ENCODE data around the gene KCNQ2.

KCNQ2 gene

DNA sequence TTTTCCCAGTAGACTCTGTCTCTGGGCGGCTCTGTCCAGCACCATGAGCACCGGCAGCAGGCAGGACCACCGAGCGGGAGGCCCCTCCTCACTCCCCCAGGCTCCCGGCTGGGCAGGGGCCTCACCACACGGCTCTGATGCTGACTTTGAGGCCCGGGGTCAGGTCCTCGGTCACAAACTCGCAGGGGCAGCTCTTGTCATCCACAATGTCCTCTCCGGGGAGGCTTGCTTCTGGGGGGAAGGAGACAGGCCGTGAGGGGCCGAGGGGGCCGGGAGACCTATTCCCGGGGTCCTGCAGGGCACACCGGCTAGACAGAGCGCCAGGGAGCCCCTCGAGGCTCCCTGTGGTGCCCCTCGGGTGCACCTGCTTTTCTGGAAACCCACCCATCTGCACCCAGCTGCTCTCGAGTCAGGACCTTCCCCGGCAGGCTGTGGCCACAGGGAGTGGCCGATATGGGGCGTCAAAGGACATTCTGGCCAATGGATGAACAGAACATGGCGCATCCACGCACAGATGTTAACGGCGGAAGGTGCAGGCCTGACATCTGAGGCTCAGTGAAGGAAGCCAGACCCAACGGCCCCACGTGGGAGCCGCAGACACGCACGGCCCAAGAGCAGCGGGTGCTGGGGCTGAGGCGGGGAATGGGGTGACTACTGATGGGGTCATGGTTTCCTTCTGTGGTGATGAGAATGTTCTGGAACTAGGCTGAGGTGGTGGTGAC lies 58.3 kb downstream of the KCNQ2 start:
- DNase-seq, result no peak

DNA sequence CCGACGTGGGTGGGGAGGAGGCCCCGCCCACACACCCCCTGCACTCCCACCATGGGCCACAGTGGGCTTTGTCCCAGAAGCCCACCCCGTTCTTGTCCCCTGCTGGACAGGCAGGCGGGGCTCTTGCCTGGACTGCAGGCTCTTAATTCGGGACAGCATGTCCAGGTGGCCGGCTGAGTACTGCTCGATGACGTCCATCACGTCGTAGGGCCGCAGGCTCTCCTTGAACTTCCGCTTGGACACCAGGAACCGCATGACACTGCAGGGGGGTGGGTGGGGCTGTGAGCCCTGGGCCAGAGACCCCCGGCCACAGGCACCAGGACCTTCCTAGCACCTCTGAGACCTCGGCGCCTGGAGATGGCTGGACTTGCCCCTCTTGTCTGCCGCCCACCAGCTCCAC lies 59.1 kb downstream of the KCNQ2 start:
- DNase-seq, result no peak

- DNase-seq, result no peak
Measured at GRCh38 chr20:63412889-63413288, 59.6 kb downstream of the KCNQ2 start.

DNA sequence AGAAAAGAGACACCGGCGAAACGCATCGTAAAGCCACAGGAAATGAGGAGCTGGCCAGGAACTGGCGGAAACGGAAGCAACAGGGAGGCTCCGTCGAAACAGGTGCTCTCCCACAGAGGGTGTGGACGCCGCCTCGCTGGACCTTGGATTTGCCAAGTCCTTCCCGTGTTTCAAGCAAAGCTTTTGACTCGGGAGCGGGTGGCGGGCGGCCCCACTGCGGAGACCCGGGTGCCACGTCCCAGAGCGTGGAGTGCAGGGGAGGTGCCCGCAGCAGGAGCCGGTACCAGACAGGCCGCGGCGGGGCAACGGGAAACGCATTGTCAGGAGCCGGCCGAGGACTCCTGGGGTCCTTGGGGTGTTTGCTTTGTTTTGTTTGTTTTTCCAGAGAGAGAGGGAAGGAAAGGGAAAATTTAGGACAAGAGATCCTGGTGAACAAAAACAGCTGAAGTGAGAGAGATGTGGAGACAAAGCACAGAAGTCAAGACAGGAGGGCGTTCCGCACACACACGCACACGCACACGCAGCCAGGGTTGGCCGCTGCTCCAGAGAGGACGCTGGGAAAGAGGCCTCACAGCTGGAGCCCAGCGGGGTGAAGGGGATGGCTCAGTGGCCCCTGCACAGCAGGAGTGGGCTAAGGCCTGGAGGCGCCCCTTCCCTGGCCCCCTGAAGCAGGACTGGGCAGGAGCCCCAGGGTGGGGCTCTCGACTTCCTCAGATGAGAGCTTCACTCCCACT lies 60.4 kb downstream of the KCNQ2 start:
- DNase-seq, result no peak

- no peak for DNase-seq
Measured at GRCh38 chr20:63411151-63411897, 61.1 kb downstream of the KCNQ2 start.

GRCh38 chr20:63409834-63410435 lies 62.5 kb downstream of the KCNQ2 start:
- no peak for DNase-seq

GRCh38 chr20:63409066-63409833 lies 63.2 kb downstream of the KCNQ2 start:
- no peak for DNase-seq

DNA sequence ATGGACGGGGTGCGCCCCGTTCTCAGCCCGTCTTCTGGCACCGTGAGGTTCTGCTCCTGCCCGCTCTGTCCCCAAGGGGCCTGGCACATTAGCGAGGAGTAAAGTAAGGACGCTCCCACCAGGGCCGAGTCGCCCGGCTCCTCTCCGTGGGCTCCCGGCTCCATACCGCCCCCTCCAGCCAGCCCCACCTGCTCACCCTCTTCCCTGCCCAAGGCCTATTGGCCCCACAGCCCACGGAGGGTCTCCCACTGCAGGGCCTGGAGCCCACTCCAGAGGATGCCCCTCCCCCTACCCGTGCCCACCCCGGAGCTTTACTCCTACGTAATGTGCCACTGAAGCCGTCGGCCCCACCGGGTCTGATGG lies 63.8 kb downstream of the KCNQ2 start:
- DNase-seq, result no peak

DNA sequence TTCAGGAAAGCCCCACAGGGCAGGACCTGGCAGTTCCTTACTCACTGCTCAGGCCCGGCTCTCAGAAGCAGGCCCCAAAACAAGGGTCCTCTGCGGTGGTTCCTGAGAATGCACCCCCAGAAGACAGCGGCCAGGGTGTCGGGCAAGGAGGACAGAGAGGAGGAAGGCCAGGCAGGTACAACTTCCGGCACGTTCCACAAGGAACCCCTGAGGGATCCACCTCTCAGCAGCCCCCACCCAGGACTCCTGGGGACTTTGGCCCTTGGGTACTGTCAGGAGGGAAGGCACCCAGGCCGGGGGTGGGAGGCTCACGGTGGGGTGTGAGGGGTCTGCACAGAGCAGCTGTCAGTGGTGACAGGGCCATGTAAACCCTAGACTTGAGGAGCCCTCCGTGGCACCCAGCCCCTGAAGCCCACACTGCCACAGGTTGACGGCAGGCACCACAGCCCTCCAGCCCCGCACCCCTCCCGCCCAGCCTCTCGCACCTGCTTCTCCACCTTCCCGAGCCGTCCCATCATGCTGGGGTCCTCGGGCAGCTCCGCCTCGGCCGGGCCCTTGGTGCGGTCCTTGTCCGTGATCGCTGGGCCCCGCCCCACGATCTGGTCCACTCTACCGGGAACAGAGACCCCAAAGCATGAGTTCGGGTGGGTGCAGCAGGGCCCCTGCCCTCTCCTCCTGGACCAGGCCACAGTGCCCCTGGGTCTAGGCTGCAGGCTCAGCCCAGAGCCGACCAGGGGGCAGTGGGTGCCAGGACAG lies 64.3 kb downstream of the KCNQ2 start:
- no peak for DNase-seq

GRCh38 chr20:63406617-63407245 lies 65.7 kb downstream of the KCNQ2 start:
- DNase-seq, result no peak

DNA sequence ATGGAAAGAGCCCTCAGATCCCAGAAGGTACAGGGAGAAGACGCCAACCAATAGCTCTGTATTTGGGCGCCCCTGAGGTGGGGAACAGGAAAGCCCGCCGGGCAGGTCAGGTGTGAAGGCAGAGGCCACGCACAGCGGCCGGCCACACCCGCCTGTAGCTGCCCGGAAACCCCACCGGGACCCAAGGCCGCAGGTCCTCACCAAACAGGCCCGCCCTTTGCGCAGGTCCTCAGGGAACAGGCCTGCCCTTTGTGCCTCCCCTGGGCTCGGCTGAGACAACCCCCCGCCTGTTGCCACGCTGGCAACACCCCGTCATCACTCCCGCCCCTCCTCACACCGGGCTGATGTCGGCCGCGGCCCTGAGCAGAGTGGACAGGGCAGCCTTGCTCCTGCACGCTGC lies 66.4 kb downstream of the KCNQ2 start:
- no peak for DNase-seq

DNA sequence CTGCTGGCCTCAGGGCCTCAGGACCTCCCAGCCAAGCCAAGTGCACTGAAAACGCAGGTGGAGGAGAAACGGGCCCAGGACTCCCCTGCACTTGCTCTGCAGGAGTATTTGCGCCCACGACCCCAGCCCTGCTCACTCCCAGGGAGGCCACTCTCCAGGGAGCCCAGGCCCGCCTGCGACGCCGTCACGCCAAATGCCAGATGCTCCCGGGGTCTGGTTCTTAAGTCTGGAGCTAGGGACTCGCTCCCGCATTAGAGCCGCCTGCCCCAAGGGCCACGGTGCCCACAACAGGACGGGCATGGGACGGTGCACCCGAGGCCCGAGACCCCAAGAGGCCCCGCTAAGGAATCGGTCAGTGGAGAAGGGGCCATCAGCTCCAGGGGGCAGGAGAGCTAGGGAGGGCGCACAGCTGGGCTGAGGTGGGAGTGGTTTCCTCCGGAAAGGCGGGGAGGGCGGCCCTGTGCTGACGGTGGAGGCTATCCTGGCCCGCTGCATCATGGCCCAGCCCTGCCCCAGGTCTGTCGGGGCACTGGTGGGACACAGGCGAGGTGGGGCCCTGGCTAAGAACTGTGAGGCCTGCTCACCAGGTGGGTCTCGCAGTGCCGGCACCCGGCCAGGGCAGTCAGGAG lies 67.2 kb downstream of the KCNQ2 start:
- DNase-seq, result no peak

DNA sequence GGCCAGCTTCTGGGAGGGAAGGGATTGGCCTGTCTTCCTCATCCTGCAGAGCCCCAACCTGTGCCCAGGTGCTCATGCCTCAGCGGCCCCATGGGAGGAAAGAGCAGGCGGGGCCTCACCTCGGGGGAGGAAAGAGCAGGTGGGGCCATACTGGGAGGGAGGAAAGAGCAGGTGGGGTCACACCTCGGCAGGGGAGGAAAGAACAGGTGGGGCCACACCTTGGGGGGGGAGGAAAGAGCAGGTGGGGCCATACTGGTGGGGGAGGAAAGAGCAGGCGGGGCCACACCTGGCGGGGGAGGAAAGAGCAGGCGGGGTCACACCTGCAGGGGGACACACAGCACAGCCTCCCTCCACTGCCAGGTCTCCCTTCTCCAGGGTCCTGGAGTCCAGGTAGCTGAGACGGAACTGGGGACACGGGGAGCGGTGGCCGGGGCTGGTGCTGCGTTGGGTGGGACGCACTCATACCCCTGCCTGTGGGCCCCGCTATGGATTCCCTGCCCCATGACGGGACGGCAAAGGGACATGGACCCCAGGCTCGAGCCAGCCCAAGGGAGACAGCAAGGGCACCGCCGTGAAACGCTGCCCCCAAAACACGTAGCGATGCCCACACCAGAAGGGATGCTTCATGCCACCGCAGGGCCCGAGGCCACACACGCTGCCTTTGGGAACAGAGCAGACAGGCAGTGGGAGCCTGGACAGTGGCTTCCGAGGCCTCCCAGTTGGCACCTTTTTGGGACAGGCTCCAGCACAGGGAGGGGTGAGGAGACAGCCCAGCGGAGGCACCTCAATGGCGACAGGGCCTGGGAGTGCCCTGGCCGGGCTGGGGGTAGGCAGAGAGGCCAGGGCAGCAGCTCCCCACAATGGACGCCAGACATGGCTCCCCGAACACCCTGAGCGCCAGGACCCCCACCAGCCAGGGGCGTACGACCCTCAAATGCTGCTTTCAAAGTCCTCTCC lies 68.0 kb downstream of the KCNQ2 start:
- DNase-seq, result no peak

- DNase-seq, result no peak
Measured at GRCh38 chr20:63403403-63404105, 68.9 kb downstream of the KCNQ2 start.

- DNase-seq, result no peak
Measured at GRCh38 chr20:63402860-63403220, 69.6 kb downstream of the KCNQ2 start.

DNA sequence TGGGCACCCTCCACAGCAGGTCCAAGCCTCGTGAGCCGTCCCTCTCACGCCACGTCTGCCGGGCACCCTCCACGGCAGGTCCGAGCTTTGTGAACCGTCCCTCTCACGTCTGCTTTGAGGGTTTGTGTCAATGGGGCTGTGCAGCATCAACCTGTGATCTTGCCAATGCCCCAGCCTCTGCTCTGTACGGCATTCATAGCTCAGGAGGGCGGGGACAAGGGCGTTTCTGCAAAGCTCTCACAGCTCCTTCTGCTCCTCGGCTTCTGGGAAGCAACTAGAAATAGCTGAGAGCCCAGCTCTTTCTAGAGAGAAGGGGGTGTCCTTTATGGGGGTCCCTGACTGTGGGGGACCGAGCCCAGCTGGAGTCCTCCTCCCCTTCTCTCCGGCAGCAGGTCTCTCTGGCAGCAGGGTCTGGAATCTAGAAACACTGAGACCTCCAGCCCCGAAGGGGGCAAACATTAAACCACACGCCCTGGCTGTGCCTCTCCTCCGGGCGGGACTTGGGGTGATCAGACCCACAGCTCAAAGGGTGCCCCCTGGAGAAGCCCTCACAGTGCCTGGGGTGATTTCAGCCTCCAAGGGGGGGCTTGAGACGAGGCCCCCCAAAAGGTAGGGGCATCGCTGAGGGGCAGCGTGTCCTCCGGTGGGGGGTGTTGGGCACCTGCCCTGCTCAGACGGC lies 70.1 kb downstream of the KCNQ2 start:
- DNase-seq, result no peak

GRCh38 chr20:63401384-63402110 lies 70.9 kb downstream of the KCNQ2 start:
- no peak for DNase-seq
